Activated naive CD4-positive, alpha-beta T cell treated with anti-CD3 and anti-CD28 coated beads, Interleukin-2, amount 10 ng/mL, durations not matched to agents 7 days and 5 days (primary cell): ENCODE data around the gene TOM1L2.

Source experiments
- CTCF ChIA-PET: fragments of 350-600 bp; sonication (Branson Sonifier 250); formaldehyde crosslinking; loops from one replicate; lab custom pipeline; 2021; ENCODE audit warnings: antibody characterized with exemption; lab: Charles Lee
- DNase-seq: peaks from one replicate; pipeline ENCODE4 v3.0.0-alpha.2; 2020
- H3K27ac Mint-ChIP-seq: one replicate; pipeline ENCODE4 v1.8.0; 2021; ENCODE audit warnings: mild to moderate bottlenecking, moderate library complexity, mixed read lengths
- H3K27me3 Mint-ChIP-seq: one replicate; pipeline ENCODE4 v1.8.0; 2021; ENCODE audit warnings: mild to moderate bottlenecking, mixed read lengths
- H3K36me3 Mint-ChIP-seq: one replicate; pipeline ENCODE4 v1.8.0; 2021; ENCODE audit warnings: mixed read lengths
- H3K4me1 Mint-ChIP-seq: one replicate; pipeline ENCODE4 v1.8.0; 2021; ENCODE audit warnings: mixed read lengths
- H3K4me3 Mint-ChIP-seq: one replicate; pipeline ENCODE4 v1.8.0; 2021; ENCODE audit warnings: mild to moderate bottlenecking, moderate library complexity, mixed read lengths
- H3K9me3 Mint-ChIP-seq: one replicate; pipeline ENCODE4 v1.8.0; 2021; ENCODE audit warnings: mixed read lengths

TOM1L2 gene

GRCh38 chr17:17859909-17860765, 112.1 kb downstream of the TOM1L2 start:
- Mint-ChIP-seq H3K9me3 (no peaks in the 10 kb centered on the region), H3K4me3 (no peak overlapping the region), H3K27ac (no peak overlapping the region), H3K36me3 (peaks cover 6% of the 10 kb centered on the region), H3K4me1 (peaks cover 41% of the 10 kb centered on the region), H3K27me3 (no peaks in the 10 kb centered on the region)
- CTCF ChIA-PET = interaction anchor here (0.6 to 10.2 kb wide), 12 partner anchors 11 to 180 kb away, joined by 3 to 95 read pairs (median 7); partner anchors contain the start of gene RAI1
- DNase-seq = peak; percentile 80

DNA sequence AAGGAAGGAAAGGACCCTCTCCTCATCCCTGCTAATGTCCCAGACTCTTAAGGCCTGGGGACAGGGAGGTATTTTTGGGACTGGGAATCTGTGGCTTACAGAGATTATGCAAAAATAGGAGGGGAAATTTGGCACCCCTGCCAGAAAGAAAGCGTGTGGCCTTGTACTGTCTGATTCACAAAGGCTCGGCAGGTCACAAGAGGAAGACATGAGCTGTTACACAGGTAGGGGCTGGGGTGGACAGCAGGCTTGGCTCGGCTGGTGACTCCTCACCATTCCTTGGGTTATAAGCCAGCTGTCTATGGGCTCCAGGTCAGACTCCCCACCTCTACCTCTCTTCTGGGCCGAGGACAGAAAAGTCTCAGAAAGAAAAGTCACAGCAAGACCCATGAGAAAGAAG, 114.7 kb downstream of the TOM1L2 start:
- no peaks in the 10 kb centered on the region for H3K9me3 Mint-ChIP-seq
- no peaks in the 10 kb centered on the region for H3K27me3 Mint-ChIP-seq
- peaks cover 45% of the 10 kb centered on the region for H3K4me1 Mint-ChIP-seq
- H3K4me3 Mint-ChIP-seq = no peak overlapping the region
- DNase-seq = no peak
- H3K36me3 Mint-ChIP-seq = peaks cover 7% of the 10 kb centered on the region
- CTCF ChIA-PET = interaction anchor here (0.6 to 10.2 kb wide), 6 partner anchors 22 to 176 kb away, joined by 3 to 95 read pairs (median 4); no protein-coding TSS in a partner anchor
- peak overlapping the region; percentile 14 for H3K27ac Mint-ChIP-seq

DNA sequence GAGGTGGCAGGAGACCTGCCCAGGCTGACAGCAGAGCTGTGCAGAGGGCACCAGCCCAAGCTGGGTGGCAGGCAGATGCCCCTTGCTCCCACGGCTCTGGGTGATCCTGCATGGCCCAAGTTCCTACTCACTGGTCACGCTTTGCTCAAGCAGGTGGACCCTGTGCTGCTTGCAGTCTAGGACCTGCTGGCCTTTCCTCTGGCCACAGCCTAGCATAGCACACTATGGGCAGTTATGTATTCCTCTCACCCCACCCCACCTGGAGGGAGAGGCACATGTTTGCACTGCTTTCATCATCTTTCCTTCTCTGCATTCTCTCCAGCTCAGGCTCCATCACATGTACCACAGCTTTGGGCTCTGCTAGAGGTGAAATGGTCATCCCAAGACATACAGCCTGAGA, 115.8 kb downstream of the TOM1L2 start:
- CTCF ChIA-PET = interaction anchor here (1.0 to 10.2 kb wide), 5 partner anchors 21 to 69 kb away, joined by 3 to 95 read pairs (median 4); no protein-coding TSS in a partner anchor
- no peak for DNase-seq
- Mint-ChIP-seq H3K27me3 (no peaks in the 10 kb centered on the region), H3K27ac (no peak overlapping the region), H3K36me3 (peaks cover 9% of the 10 kb centered on the region), H3K9me3 (no peaks in the 10 kb centered on the region), H3K4me3 (no peak overlapping the region), H3K4me1 (peaks cover 53% of the 10 kb centered on the region)

DNA sequence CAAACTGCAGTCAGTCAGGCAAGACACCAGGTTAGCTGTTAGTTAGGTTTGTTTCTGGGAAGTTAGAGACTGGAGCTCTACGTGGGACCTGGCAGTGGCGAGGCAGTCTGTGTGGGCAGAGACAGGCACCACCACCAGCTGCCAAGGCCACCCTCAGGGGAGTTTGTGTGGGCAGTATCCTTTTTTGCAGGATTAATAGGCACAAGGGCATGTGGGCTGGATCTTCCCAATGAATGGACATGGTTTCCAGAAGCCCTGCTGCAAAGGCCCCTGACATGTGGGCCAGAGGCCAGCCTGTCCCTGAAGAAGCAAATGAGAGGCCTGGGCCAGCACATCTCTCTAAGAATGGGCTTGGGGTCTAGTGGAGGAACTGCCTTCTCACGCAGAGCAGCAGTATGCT, 116.2 kb downstream of the TOM1L2 start:
- no peak overlapping the region for H3K4me3 Mint-ChIP-seq
- CTCF ChIA-PET = interaction anchor here (0.5 to 10.2 kb wide), 5 partner anchors 18 to 1488 kb away, joined by 3 to 95 read pairs (median 7); no protein-coding TSS in a partner anchor
- DNase-seq = no peak
- no peak overlapping the region for H3K27ac Mint-ChIP-seq
- no peaks in the 10 kb centered on the region for H3K9me3 Mint-ChIP-seq
- peaks cover 9% of the 10 kb centered on the region for H3K36me3 Mint-ChIP-seq
- peaks cover 57% of the 10 kb centered on the region for H3K4me1 Mint-ChIP-seq
- H3K27me3 Mint-ChIP-seq = no peaks in the 10 kb centered on the region

GRCh38 chr17:17853811-17854447, 118.3 kb downstream of the TOM1L2 start:
- Mint-ChIP-seq H3K4me3 (no peak overlapping the region), H3K27me3 (no peaks in the 10 kb centered on the region), H3K27ac (peak overlapping the region; percentile 59), H3K4me1 (peaks cover 71% of the 10 kb centered on the region), H3K9me3 (no peaks in the 10 kb centered on the region), H3K36me3 (peaks cover 15% of the 10 kb centered on the region)
- DNase-seq = no peak
- CTCF ChIA-PET = interaction anchor here (0.7 to 10.2 kb wide), 8 partner anchors 16 to 171 kb away, joined by 3 to 95 read pairs (median 6); partner anchors contain the start of gene SREBF1

DNA sequence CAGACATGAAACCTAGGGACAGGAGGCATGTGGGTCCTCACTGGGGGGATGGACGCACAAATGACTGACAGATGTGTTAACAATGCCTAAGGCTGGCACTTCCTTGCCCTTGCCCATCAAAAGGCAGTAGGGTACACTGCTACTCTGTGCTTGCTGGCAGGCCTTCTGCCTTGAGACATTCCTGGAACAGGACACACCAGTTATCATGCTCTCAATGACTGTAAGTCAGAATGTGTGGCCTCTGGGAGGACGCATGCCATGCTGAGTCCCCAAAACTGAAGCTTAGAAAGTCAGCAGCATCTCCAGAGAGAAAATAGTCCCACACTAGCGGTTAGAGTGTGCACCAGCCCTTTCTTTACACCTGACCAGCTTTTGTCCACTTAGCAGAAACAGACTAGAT, 119.3 kb downstream of the TOM1L2 start:
- H3K36me3 Mint-ChIP-seq = peaks cover 17% of the 10 kb centered on the region
- peaks cover 81% of the 10 kb centered on the region for H3K4me1 Mint-ChIP-seq
- no peak overlapping the region for H3K27ac Mint-ChIP-seq
- no peaks in the 10 kb centered on the region for H3K27me3 Mint-ChIP-seq
- H3K4me3 Mint-ChIP-seq = no peak overlapping the region
- H3K9me3 Mint-ChIP-seq = no peaks in the 10 kb centered on the region
- CTCF ChIA-PET = interaction anchor here (1.3 to 10.2 kb wide), 5 partner anchors 17 to 170 kb away, joined by 3 to 95 read pairs (median 12); partner anchors contain the start of gene SREBF1
- no peak for DNase-seq

- H3K4me1 Mint-ChIP-seq = peaks cover 93% of the 10 kb centered on the region
- CTCF ChIA-PET = interaction anchor here (1.3 to 2.6 kb wide), 2 partner anchors 15 kb away, joined by 3 to 10 read pairs; partner anchors contain the start of gene SREBF1
- H3K27me3 Mint-ChIP-seq = no peaks in the 10 kb centered on the region
- no peak overlapping the region for H3K4me3 Mint-ChIP-seq
- peak overlapping the region; percentile 99 for H3K27ac Mint-ChIP-seq
- peaks cover 25% of the 10 kb centered on the region for H3K36me3 Mint-ChIP-seq
- H3K9me3 Mint-ChIP-seq = no peaks in the 10 kb centered on the region
- no peak for DNase-seq
Measured at GRCh38 chr17:17851103-17852002, 120.8 kb downstream of the TOM1L2 start.

DNA sequence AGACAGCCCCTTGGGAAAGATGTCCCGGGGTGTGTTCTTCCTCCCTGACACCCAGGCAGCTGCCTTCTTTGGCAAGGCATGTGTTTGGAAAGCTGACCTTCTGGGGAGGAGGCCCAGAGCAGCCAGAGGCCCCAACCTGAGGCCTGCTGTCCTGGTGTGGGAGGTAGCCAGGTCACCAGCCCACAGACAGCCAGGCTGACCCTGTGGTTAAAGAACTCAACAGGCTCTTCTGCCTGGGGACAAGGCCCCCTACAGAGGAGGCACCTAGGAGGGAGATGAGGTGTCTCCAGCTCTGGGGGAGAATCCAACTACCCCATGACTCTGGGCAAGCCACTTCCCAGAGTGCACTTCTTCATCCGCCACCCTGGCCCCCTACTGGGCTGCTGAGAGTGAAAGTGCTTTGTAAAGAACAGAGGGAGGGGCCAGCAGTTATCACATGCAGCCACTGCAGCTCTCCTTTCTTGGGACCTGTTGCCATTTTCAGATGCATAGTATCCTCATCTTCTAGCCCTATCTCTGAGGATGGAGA, 122.3 kb downstream of the TOM1L2 start:
- H3K27ac Mint-ChIP-seq = peak overlapping the region; percentile 99
- CTCF ChIA-PET = interaction anchor here (1.0 to 2.6 kb wide), 7 partner anchors 8 to 170 kb away, joined by 3 to 15 read pairs (median 10); partner anchors contain the start of gene SREBF1
- H3K4me3 Mint-ChIP-seq = no peak overlapping the region
- H3K9me3 Mint-ChIP-seq = no peaks in the 10 kb centered on the region
- H3K36me3 Mint-ChIP-seq = peaks cover 29% of the 10 kb centered on the region
- DNase-seq = peak; percentile 86
- peaks cover 83% of the 10 kb centered on the region for H3K4me1 Mint-ChIP-seq
- no peaks in the 10 kb centered on the region for H3K27me3 Mint-ChIP-seq

DNA sequence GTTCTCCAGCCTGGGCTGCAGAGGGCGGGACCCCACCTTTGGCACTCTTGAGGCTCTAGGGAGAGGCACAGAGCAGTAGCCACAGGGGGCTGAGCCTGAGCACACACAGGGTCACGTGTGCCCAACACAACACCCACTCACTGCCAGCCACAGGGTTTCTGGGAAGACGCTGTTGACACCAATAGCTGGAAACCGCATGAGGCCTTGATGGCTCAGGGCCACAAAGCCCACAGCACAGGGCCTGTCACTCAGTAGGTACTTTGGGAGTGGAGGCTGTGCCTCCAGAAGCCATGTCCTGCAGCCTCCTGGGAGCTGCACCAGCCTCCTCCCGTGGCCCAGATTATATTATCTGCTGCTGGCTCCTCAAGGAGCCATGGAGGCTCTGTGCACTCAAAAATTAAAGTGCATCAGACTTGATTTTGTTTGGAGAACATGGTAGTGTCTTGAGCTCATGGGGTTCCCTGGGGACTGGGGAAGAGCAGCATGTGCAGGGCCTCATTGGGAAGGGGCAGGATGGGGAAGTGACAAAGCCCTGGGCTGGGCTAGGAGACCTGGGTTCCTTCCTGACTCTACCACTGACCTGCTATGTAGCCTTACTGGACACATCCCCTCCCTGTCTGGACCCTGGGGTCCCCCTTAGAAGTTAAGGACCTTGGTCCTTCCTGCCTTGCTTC, 122.9 kb downstream of the TOM1L2 start:
- Mint-ChIP-seq H3K27ac (peak overlapping the region; percentile 99), H3K27me3 (no peaks in the 10 kb centered on the region), H3K4me1 (peaks cover 79% of the 10 kb centered on the region), H3K36me3 (peaks cover 29% of the 10 kb centered on the region), H3K9me3 (no peaks in the 10 kb centered on the region), H3K4me3 (peak overlapping the region; percentile 41)
- peak; percentile 92 for DNase-seq
- CTCF ChIA-PET = interaction anchor here (0.9 to 2.6 kb wide), 11 partner anchors 8 to 169 kb away, joined by 3 to 15 read pairs (median 4); partner anchors contain the start of gene SREBF1

DNA sequence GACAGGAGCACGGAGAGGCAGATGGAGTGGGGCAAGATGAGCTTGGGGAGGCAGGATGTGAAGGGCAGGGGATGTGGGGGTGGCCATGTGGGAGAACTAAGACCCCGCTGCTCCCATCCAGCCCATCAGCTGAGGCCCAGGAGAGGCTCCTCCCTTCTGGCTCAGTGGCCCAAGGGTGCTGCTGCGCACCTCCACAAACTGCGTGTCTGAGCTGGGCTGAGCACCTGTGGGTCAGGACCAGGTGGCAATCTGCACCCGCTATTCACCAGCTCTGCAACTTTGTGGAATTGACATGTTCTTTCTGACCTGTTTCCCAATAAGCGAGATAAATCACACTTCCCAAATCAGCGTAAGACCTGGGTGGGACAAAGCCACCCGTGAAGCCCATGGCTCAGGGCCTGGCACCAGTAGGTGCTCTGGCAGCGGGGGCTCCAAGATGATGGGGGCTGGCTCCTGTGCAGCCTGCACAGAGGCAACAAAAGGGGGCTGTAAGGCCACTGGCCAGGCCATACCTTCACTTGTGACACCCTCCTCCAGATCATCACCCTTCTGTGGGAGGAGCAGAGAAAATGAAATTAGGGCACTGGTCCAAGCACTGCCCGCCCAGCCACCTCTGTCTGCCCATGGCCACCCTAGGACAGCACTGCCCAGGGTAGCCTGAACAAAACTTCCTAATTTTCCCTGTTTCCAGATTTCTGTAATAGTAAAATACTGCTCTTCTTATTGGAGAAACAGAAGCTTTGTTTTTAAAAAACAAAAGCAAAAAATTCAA, 123.7 kb downstream of the TOM1L2 start:
- Mint-ChIP-seq H3K4me1 (peaks cover 71% of the 10 kb centered on the region), H3K36me3 (peaks cover 26% of the 10 kb centered on the region), H3K9me3 (no peaks in the 10 kb centered on the region), H3K27ac (peak overlapping the region; percentile 99), H3K27me3 (no peaks in the 10 kb centered on the region), H3K4me3 (peak overlapping the region; percentile 41)
- DNase-seq = peak; percentile 21
- CTCF ChIA-PET = interaction anchor here (0.9 to 2.6 kb wide), 9 partner anchors 8 to 71 kb away, joined by 3 to 15 read pairs (median 4); partner anchors contain the start of gene SREBF1

- CTCF ChIA-PET = interaction anchor here (1.9 kb wide), 1 partner anchor 71 kb away, joined by 4 read pairs; no protein-coding TSS in a partner anchor
- peaks cover 64% of the 10 kb centered on the region for H3K4me1 Mint-ChIP-seq
- H3K27me3 Mint-ChIP-seq = no peaks in the 10 kb centered on the region
- peak; percentile 18 for DNase-seq
- peaks cover 23% of the 10 kb centered on the region for H3K36me3 Mint-ChIP-seq
- peak overlapping the region; percentile 99 for H3K27ac Mint-ChIP-seq
- H3K4me3 Mint-ChIP-seq = no peak overlapping the region
- H3K9me3 Mint-ChIP-seq = no peaks in the 10 kb centered on the region
Measured at GRCh38 chr17:17847726-17848125, 124.5 kb downstream of the TOM1L2 start.
